Globus pallidus (tissue), 1 donor: ENCODE measurements around the gene CMSS1.
"Not testable (repeated sequence)": the region's sequence is repeated elsewhere in the genome, so short reads cannot be mapped to it uniquely, and the experiment has no call there.

ENCODE experiments used
- DNase-seq: peaks from one replicate; pipeline ENCODE4 v3.0.0-alpha.2; 2015; ENCODE audit warnings: low spot score

The CMSS1 gene

GRCh38 chr3:100184948-100185570 lies 367.4 kb downstream of the CMSS1 start:
- DNase-seq, result no peak

- DNase-seq, result no peak
Measured at GRCh38 chr3:100185847-100186246, 368.2 kb downstream of the CMSS1 start.

GRCh38 chr3:100189444-100189964 lies 371.8 kb downstream of the CMSS1 start:
- no peak for DNase-seq

GRCh38 chr3:100195375-100195774 lies 377.7 kb downstream of the CMSS1 start:
- DNase-seq, result no peak

GRCh38 chr3:100197876-100198275 lies 380.2 kb downstream of the CMSS1 start:
- DNase-seq, result no peak

- DNase-seq, result no peak
Measured at GRCh38 chr3:100198579-100199269, 381.1 kb downstream of the CMSS1 start.

- no peak for DNase-seq
Measured at GRCh38 chr3:100205171-100205570, 387.5 kb downstream of the CMSS1 start.

GRCh38 chr3:100206687-100207086 lies 389.0 kb downstream of the CMSS1 start:
- DNase-seq, result no peak

GRCh38 chr3:100207886-100208285 lies 390.2 kb downstream of the CMSS1 start:
- DNase-seq, result no peak

GRCh38 chr3:100209169-100209568 lies 391.5 kb downstream of the CMSS1 start:
- no peak for DNase-seq

- no peak for DNase-seq
Measured at GRCh38 chr3:100209948-100210771, 392.5 kb downstream of the CMSS1 start.

GRCh38 chr3:100210772-100211135 lies 393.1 kb downstream of the CMSS1 start:
- no peak for DNase-seq

- DNase-seq, result no peak
Measured at GRCh38 chr3:100213891-100214573, 396.4 kb downstream of the CMSS1 start.

- no peak for DNase-seq
Measured at GRCh38 chr3:100214574-100214964, 396.9 kb downstream of the CMSS1 start.

- DNase-seq, result no peak
Measured at GRCh38 chr3:100216713-100217112, 399.1 kb downstream of the CMSS1 start.

- no peak for DNase-seq
Measured at GRCh38 chr3:100221159-100221558, 403.5 kb downstream of the CMSS1 start.

- DNase-seq, result no peak
Measured at GRCh38 chr3:100225193-100225592, 407.5 kb downstream of the CMSS1 start.

GRCh38 chr3:100225883-100226282 lies 408.2 kb downstream of the CMSS1 start:
- no peak for DNase-seq

GRCh38 chr3:100226712-100227429 lies 409.2 kb downstream of the CMSS1 start:
- DNase-seq, result no peak

- DNase-seq, result no peak
Measured at GRCh38 chr3:100227511-100227921, 409.9 kb downstream of the CMSS1 start.

- DNase-seq, result no peak
Measured at GRCh38 chr3:100228247-100228646, 410.6 kb downstream of the CMSS1 start.

GRCh38 chr3:100229188-100229587 lies 411.5 kb downstream of the CMSS1 start:
- DNase-seq, result not testable (repeated sequence)
